ENCODE data around the gene OR52H1. TPM values are rescaled to one million over a fixed set of nuclear protein-coding genes. Genes with fewer than 3 reads are reported as not detected.

The OR52H1 gene
- polyA plus RNA-seq, 1 of the 3 experiments (the other 2 are of a cell fraction) = not detected

- ChIA-PET CTCF (no interaction called here), POLR2A (no interaction called here)
- H3K36me3 ChIP-seq (replicated peaks in 1 of 2; ENCODE audit: control insufficient read depth in 1 of 2, insufficient read depth in 2 of 2, low read length in 1 of 2) = no peaks in the 10 kb centered on the region
- no peak overlapping the region for H3K9ac ChIP-seq
- no peak for TF ChIP-seq POLR2AphosphoS5 (IDR thresholded peaks at IDR 0.05; ENCODE audit: low read depth, low read length)
- TF ChIP-seq FOXM1 (IDR thresholded peaks at IDR 0.05; ENCODE audit: low read depth) = no peak
- no peaks in the 10 kb centered on the region for H3K27me3 ChIP-seq (ENCODE audit: insufficient read depth)
- no peak overlapping the region for H2AFZ ChIP-seq (ENCODE audit: low read depth)
- H3K4me3 ChIP-seq (ENCODE audit: low read depth in 2 of 2, low read length in 1 of 2) = no peak overlapping the region
- H3F3A ChIP-seq (replicated peaks; ENCODE audit: insufficient read depth) = no peaks in the 10 kb centered on the region
- H3K9me3 ChIP-seq = no peaks in the 10 kb centered on the region
- WGBS (ENCODE audit: low lambda C conversion rate) = 59% methylated on average over 2 of the region's 2 CpGs
- no peak for DNase-seq
- no peaks in the 10 kb centered on the region for H3K4me1 ChIP-seq (ENCODE audit: control insufficient read depth in 1 of 2, insufficient read depth in 2 of 2, low read depth in 1 of 2, low read length in 1 of 2)
- H4K20me1 ChIP-seq (ENCODE audit: insufficient read depth) = no peaks in the 10 kb centered on the region
- no peaks in the 10 kb centered on the region for H3K9me2 ChIP-seq
- no peak overlapping the region for H3K4me2 ChIP-seq
- H3K79me2 ChIP-seq (ENCODE audit: insufficient read depth) = no peaks in the 10 kb centered on the region
- H3K27ac ChIP-seq (ENCODE audit: low read depth in 2 of 2, low read length in 1 of 2) = no peak overlapping the region
Measured at GRCh38 chr11:5522308-5522707, 26.0 kb downstream of the OR52H1 start.

GRCh38 chr11:5521540-5521939 is 26.8 kb downstream of the OR52H1 start:
- Histone ChIP-seq H3K36me3 (replicated peaks in 1 of 2; ENCODE audit: control insufficient read depth in 1 of 2, insufficient read depth in 2 of 2, low read length in 1 of 2) (no peaks in the 10 kb centered on the region), H3K4me1 (ENCODE audit: control insufficient read depth in 1 of 2, insufficient read depth in 2 of 2, low read depth in 1 of 2, low read length in 1 of 2) (no peaks in the 10 kb centered on the region), H3K9ac (no peak overlapping the region), H3K9me2 (no peaks in the 10 kb centered on the region), H3F3A (replicated peaks; ENCODE audit: insufficient read depth) (no peaks in the 10 kb centered on the region), H3K27ac (ENCODE audit: low read depth in 2 of 2, low read length in 1 of 2) (no peak overlapping the region), H3K9me3 (no peaks in the 10 kb centered on the region), H3K27me3 (ENCODE audit: insufficient read depth) (no peaks in the 10 kb centered on the region), H2AFZ (ENCODE audit: low read depth) (no peak overlapping the region), H3K4me3 (ENCODE audit: low read depth in 2 of 2, low read length in 1 of 2) (no peak overlapping the region), H4K20me1 (ENCODE audit: insufficient read depth) (no peaks in the 10 kb centered on the region), H3K4me2 (no peak overlapping the region), H3K79me2 (ENCODE audit: insufficient read depth) (no peaks in the 10 kb centered on the region)
- CTCF ChIA-PET = no interaction called here
- TF ChIP-seq JUND (IDR thresholded peaks at IDR 0.05) (no peak), ZBTB33 (IDR thresholded peaks at IDR 0.05; ENCODE audit: borderline replicate concordance, low read depth) (no peak), MAX (IDR thresholded peaks at IDR 0.05; ENCODE audit: low read depth) (no peak)
- TF ChIP-seq, protein P1, sequence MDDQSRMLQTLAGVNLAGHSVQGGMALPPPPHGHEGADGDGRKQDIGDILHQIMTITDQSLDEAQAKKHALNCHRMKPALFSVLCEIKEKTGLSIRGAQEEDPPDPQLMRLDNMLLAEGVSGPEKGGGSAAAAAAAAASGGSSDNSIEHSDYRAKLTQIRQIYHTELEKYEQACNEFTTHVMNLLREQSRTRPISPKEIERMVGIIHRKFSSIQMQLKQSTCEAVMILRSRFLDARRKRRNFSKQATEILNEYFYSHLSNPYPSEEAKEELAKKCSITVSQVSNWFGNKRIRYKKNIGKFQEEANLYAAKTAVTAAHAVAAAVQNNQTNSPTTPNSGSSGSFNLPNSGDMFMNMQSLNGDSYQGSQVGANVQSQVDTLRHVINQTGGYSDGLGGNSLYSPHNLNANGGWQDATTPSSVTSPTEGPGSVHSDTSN (IDR thresholded peaks at IDR 0.05) = no peak
- 9% methylated on average over 4 of the region's 4 CpGs for WGBS (ENCODE audit: low lambda C conversion rate)
- POLR2A ChIA-PET = no interaction called here
- DNase-seq = no peak

GRCh38 chr11:5516599-5516998 is 31.7 kb downstream of the OR52H1 start, which contains the start of gene UBQLNL:
TSS of gene UBQLNL (minus strand) at chr11:5516699. CDS start at chr11:5516441, 258 bp downstream.
- 4% methylated on average over 2 of the region's 2 CpGs for WGBS (ENCODE audit: low lambda C conversion rate)
- Histone ChIP-seq H3K27ac (ENCODE audit: low read depth in 2 of 2, low read length in 1 of 2) (no peak within 1 kb of the TSS), H3K4me3 (ENCODE audit: low read depth in 2 of 2, low read length in 1 of 2) (no peak within 1 kb of the TSS), H3K9me2 (no peaks in the 10 kb centered on the region), H4K20me1 (ENCODE audit: insufficient read depth) (no peaks in the 10 kb centered on the region), H3K4me2 (no peak within 1 kb of the TSS), H3K9ac (no peak within 1 kb of the TSS), H3K79me2 (ENCODE audit: insufficient read depth) (no peaks in the 10 kb centered on the region), H3K27me3 (ENCODE audit: insufficient read depth) (no peaks in the 10 kb centered on the region), H3K4me1 (ENCODE audit: control insufficient read depth in 1 of 2, insufficient read depth in 2 of 2, low read depth in 1 of 2, low read length in 1 of 2) (no peaks in the 10 kb centered on the region), H3K36me3 (replicated peaks in 1 of 2; ENCODE audit: control insufficient read depth in 1 of 2, insufficient read depth in 2 of 2, low read length in 1 of 2) (no peaks in the 10 kb centered on the region), H3F3A (replicated peaks; ENCODE audit: insufficient read depth) (no peaks in the 10 kb centered on the region), H3K9me3 (no peaks in the 10 kb centered on the region), H2AFZ (ENCODE audit: low read depth) (no peak within 1 kb of the TSS)
- no peak for DNase-seq
- ChIA-PET CTCF (no interaction called here), POLR2A (no interaction called here)
- TF ChIP-seq TEAD4 (IDR thresholded peaks at IDR 0.05; ENCODE audit: borderline replicate concordance, insufficient read depth) = no peak
- TF ChIP-seq TAF1 (IDR thresholded peaks at IDR 0.05; ENCODE audit: borderline replicate concordance, low read depth, low read length) = no peak
- TF ChIP-seq POLR2AphosphoS5 (IDR thresholded peaks at IDR 0.05; ENCODE audit: low read depth, low read length) = no peak
- TF ChIP-seq, protein P2, sequence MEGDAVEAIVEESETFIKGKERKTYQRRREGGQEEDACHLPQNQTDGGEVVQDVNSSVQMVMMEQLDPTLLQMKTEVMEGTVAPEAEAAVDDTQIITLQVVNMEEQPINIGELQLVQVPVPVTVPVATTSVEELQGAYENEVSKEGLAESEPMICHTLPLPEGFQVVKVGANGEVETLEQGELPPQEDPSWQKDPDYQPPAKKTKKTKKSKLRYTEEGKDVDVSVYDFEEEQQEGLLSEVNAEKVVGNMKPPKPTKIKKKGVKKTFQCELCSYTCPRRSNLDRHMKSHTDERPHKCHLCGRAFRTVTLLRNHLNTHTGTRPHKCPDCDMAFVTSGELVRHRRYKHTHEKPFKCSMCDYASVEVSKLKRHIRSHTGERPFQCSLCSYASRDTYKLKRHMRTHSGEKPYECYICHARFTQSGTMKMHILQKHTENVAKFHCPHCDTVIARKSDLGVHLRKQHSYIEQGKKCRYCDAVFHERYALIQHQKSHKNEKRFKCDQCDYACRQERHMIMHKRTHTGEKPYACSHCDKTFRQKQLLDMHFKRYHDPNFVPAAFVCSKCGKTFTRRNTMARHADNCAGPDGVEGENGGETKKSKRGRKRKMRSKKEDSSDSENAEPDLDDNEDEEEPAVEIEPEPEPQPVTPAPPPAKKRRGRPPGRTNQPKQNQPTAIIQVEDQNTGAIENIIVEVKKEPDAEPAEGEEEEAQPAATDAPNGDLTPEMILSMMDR (IDR thresholded peaks at IDR 0.05) = no peak
- no peak for TF ChIP-seq SMC3 (IDR thresholded peaks at IDR 0.05; ENCODE audit: low read depth, low read length)
- no peak for TF ChIP-seq FOXJ3 (CRISPR knock-in tag; IDR thresholded peaks at IDR 0.05)
- TF ChIP-seq, protein P3, sequence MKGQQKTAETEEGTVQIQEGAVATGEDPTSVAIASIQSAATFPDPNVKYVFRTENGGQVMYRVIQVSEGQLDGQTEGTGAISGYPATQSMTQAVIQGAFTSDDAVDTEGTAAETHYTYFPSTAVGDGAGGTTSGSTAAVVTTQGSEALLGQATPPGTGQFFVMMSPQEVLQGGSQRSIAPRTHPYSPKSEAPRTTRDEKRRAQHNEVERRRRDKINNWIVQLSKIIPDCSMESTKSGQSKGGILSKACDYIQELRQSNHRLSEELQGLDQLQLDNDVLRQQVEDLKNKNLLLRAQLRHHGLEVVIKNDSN (IDR thresholded peaks at IDR 0.05; ENCODE audit: borderline replicate concordance, low read depth) = no peak
- no peak for TF ChIP-seq EP300 (IDR thresholded peaks at IDR 0.05; ENCODE audit: borderline replicate concordance in 1 of 2, low read depth in 1 of 2, low read length in 1 of 2)
- no peak for TF ChIP-seq TCF12 (IDR thresholded peaks at IDR 0.05)
- TF ChIP-seq SIN3A (IDR thresholded peaks at IDR 0.05; ENCODE audit: borderline replicate concordance, low read depth, low read length) = no peak
- TF ChIP-seq NFIC (IDR thresholded peaks at IDR 0.05; ENCODE audit: borderline replicate concordance) = no peak
- no peak for TF ChIP-seq GATA2 (CRISPR knock-in tag; IDR thresholded peaks at IDR 0.05)

All from SK-N-SH (cell line).